Retinal pigment epithelial cell (primary cell): Measurements from ENCODE around the gene CATSPERD.

Experiments used
- DNase-seq: peaks from one replicate; pipeline ENCODE4 v3.0.0-alpha.2; 2010; ENCODE audit warnings: low read depth
- H3K4me3 ChIP-seq: 2 replicates; pipeline ENCODE4 v1.5.1; 2011; ENCODE audit warnings: mild to moderate bottlenecking, low read length, control low read depth, moderate library complexity
- TF ChIP-seq, protein P1 (sequence below): conservative IDR thresholded peaks from 2 replicates; pipeline ENCODE4 v1.5.1; 2011; ENCODE audit warnings: low read depth, low read length, control low read depth, inconsistent platforms

CATSPERD gene

GRCh38 chr19:5676772-5677105, 43.7 kb upstream of the CATSPERD start:
- TF ChIP-seq, protein P1, sequence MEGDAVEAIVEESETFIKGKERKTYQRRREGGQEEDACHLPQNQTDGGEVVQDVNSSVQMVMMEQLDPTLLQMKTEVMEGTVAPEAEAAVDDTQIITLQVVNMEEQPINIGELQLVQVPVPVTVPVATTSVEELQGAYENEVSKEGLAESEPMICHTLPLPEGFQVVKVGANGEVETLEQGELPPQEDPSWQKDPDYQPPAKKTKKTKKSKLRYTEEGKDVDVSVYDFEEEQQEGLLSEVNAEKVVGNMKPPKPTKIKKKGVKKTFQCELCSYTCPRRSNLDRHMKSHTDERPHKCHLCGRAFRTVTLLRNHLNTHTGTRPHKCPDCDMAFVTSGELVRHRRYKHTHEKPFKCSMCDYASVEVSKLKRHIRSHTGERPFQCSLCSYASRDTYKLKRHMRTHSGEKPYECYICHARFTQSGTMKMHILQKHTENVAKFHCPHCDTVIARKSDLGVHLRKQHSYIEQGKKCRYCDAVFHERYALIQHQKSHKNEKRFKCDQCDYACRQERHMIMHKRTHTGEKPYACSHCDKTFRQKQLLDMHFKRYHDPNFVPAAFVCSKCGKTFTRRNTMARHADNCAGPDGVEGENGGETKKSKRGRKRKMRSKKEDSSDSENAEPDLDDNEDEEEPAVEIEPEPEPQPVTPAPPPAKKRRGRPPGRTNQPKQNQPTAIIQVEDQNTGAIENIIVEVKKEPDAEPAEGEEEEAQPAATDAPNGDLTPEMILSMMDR, result no peak
- H3K4me3 ChIP-seq, result no peak overlapping the region
- no peak for DNase-seq

DNA sequence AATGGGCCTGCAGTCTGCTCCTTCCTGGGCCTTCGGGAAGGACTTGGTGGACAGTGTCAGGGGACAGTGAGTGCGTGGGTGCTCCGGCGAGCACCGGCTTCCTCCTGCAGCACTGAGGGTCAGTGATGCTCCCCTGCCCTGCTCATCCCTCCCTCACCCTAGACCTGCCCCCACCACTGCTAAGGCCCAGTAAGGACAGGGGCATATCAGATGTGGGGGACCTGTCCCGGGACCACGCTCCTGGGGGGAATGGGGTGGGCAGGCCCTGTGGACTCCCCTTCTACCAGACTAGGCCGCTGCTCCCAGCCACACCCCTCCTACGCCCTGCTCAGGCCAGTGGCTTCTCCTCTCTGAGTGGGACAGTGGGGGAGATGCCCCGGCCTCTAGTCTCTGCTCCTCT, 43.3 kb upstream of the CATSPERD start:
- DNase-seq, result no peak
- TF ChIP-seq, protein P1, result no peak
- no peak overlapping the region for H3K4me3 ChIP-seq

DNA sequence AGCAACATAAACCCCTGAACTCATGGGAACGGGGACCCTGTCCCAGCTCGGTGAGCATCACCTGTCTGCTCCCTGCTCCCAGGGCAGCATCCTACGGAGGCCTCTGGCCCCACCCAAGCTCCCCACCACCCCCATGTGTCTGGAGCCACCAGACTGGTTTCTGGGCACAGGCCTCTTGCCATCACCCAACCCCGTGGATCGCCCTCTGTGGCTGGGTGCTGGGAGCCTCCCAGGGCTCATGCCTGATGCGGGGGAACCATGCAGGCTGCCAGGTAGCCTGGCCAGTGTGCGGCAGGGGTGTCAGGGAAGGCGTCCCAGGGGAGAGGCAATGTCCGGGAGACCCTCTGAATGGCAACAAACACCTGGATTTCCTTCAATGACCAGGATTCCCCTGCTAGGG, 42.9 kb upstream of the CATSPERD start:
- no peak overlapping the region for H3K4me3 ChIP-seq
- TF ChIP-seq, protein P1, result no peak
- no peak for DNase-seq

- H3K4me3 ChIP-seq, result no peak overlapping the region
- TF ChIP-seq, protein P1, result no peak
- no peak for DNase-seq
These were observed 42.2 kb upstream of the CATSPERD start for GRCh38 chr19:5678071-5678718.

DNA sequence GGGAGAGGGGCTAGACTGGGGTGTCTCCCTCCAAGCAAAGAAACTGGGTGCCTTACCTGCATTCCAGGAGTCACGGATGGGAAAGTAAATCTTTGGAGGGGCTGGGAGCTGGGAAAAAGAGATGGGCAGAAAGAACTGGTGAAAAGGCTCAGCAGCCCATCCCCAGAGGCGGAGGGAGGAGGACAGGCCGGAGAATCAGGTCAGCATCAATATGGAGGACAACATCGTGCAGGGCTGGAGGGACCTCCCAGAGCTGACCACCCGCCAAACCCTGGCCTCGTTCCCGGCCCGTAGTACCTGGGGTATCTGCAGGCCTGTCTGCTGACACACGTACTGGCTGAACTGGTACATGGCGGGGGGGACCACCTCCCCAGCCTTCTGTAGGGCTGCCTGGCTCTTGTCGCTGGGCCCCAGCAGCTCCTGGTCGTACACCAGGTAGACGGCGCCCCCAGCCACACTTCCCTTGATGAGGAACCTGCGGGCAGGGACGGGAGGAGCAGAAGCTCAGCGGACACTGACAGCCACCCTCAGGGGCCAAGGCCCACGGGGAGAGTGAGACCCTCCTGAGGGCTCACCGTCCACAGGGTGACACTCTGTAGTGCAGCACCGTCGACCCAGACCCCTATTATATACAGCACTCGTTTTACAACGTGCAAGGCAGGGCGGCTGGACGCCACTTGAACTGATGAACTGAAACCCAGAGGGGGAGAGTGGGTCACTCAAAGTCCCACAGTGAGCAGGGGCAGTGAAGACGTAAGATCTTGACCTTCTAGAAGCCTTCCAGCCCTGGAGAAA, 41.0 kb upstream of the CATSPERD start:
- no peak for DNase-seq
- TF ChIP-seq, protein P1, result no peak
- peak overlapping the region; percentile 97 for H3K4me3 ChIP-seq

GRCh38 chr19:5680084-5680436, 40.4 kb upstream of the CATSPERD start:
- peak overlapping the region; percentile 97 for H3K4me3 ChIP-seq
- no peak for DNase-seq
- TF ChIP-seq, protein P1, result no peak
